Nephron progenitor cell (in vitro differentiated cells): Measurements from ENCODE around the gene FGFRL1.

ENCODE experiments used
- DNase-seq: peaks from one replicate; pipeline ENCODE4 v3.0.0; 2021
- H3K27ac Mint-ChIP-seq: 2 replicates; pipeline ENCODE4 v1.8.0; 2021; ENCODE audit warnings: mild to moderate bottlenecking, moderate library complexity, mixed read lengths
- H3K27me3 Mint-ChIP-seq: 2 replicates; pipeline ENCODE4 v1.8.0; 2021; ENCODE audit warnings: mild to moderate bottlenecking, low read depth, mixed read lengths; ENCODE audit not compliant: poor library complexity
- H3K36me3 Mint-ChIP-seq: 2 replicates; pipeline ENCODE4 v1.8.0; 2021; ENCODE audit warnings: low read depth, mixed read lengths
- H3K4me1 Mint-ChIP-seq: 2 replicates; pipeline ENCODE4 v1.8.0; 2021; ENCODE audit warnings: mixed read lengths
- H3K4me3 Mint-ChIP-seq: 2 replicates; pipeline ENCODE4 v1.8.0; 2021; ENCODE audit warnings: mild to moderate bottlenecking, moderate library complexity, mixed read lengths
- H3K9me3 Mint-ChIP-seq: 2 replicates; pipeline ENCODE4 v1.8.0; 2021; ENCODE audit warnings: mild to moderate bottlenecking, moderate library complexity, mixed read lengths
- CTCF ChIP-seq: fragments of 200-600 bp; sonication (generic); IDR thresholded peaks from 2 replicates; pipeline ENCODE4 v1.5.0; 2021; ENCODE audit warnings: antibody characterized with exemption

The FGFRL1 gene

GRCh38 chr4:1026115-1026514 lies 14.7 kb downstream of the FGFRL1 start:
- Mint-ChIP-seq H3K4me1 (peaks cover 37% of the 10 kb centered on the region), H3K27ac (no peak overlapping the region), H3K9me3 (no peaks in the 10 kb centered on the region), H3K36me3 (peaks cover 14% of the 10 kb centered on the region), H3K27me3 (no peaks in the 10 kb centered on the region), H3K4me3 (no peak overlapping the region)
- TF ChIP-seq CTCF: no peak
- peak; percentile 47 for DNase-seq

GRCh38 chr4:1027219-1027914 lies 15.9 kb downstream of the FGFRL1 start:
- H3K4me1 Mint-ChIP-seq: peaks cover 30% of the 10 kb centered on the region
- H3K9me3 Mint-ChIP-seq: no peaks in the 10 kb centered on the region
- peaks cover 14% of the 10 kb centered on the region for H3K36me3 Mint-ChIP-seq
- no peak overlapping the region for H3K27ac Mint-ChIP-seq
- H3K4me3 Mint-ChIP-seq: no peak overlapping the region
- DNase-seq: no peak
- no peaks in the 10 kb centered on the region for H3K27me3 Mint-ChIP-seq
- no peak for TF ChIP-seq CTCF

GRCh38 chr4:1027915-1028238 lies 16.5 kb downstream of the FGFRL1 start:
- peaks cover 30% of the 10 kb centered on the region for H3K4me1 Mint-ChIP-seq
- no peaks in the 10 kb centered on the region for H3K27me3 Mint-ChIP-seq
- no peak overlapping the region for H3K27ac Mint-ChIP-seq
- TF ChIP-seq CTCF: no peak
- H3K36me3 Mint-ChIP-seq: peaks cover 14% of the 10 kb centered on the region
- no peaks in the 10 kb centered on the region for H3K9me3 Mint-ChIP-seq
- no peak overlapping the region for H3K4me3 Mint-ChIP-seq
- no peak for DNase-seq

- TF ChIP-seq CTCF: no peak
- H3K36me3 Mint-ChIP-seq: peaks cover 14% of the 10 kb centered on the region
- DNase-seq: no peak
- H3K9me3 Mint-ChIP-seq: no peaks in the 10 kb centered on the region
- no peak overlapping the region for H3K27ac Mint-ChIP-seq
- no peak overlapping the region for H3K4me3 Mint-ChIP-seq
- peaks cover 31% of the 10 kb centered on the region for H3K4me1 Mint-ChIP-seq
- no peaks in the 10 kb centered on the region for H3K27me3 Mint-ChIP-seq
Observed at GRCh38 chr4:1028574-1029220, 17.3 kb downstream of the FGFRL1 start.

GRCh38 chr4:1029529-1029928 lies 18.1 kb downstream of the FGFRL1 start:
- peaks cover 14% of the 10 kb centered on the region for H3K36me3 Mint-ChIP-seq
- no peak for TF ChIP-seq CTCF
- no peaks in the 10 kb centered on the region for H3K9me3 Mint-ChIP-seq
- no peak for DNase-seq
- no peak overlapping the region for H3K4me3 Mint-ChIP-seq
- H3K4me1 Mint-ChIP-seq: peaks cover 35% of the 10 kb centered on the region
- H3K27ac Mint-ChIP-seq: no peak overlapping the region
- H3K27me3 Mint-ChIP-seq: no peaks in the 10 kb centered on the region

- TF ChIP-seq CTCF: no peak
- DNase-seq: peak; percentile 54
- Mint-ChIP-seq H3K4me1 (peaks cover 35% of the 10 kb centered on the region), H3K27me3 (no peaks in the 10 kb centered on the region), H3K36me3 (peaks cover 12% of the 10 kb centered on the region), H3K9me3 (no peaks in the 10 kb centered on the region), H3K27ac (no peak overlapping the region), H3K4me3 (no peak overlapping the region)
Observed at GRCh38 chr4:1030031-1030430, 18.6 kb downstream of the FGFRL1 start.
